Measurements from ENCODE around the gene CHFR.

GRCh38 chr12:132828706-132829534 is 58.5 kb downstream of the CHFR start, which contains the start of gene GOLGA3:
- TF ChIP-seq, protein P1, sequence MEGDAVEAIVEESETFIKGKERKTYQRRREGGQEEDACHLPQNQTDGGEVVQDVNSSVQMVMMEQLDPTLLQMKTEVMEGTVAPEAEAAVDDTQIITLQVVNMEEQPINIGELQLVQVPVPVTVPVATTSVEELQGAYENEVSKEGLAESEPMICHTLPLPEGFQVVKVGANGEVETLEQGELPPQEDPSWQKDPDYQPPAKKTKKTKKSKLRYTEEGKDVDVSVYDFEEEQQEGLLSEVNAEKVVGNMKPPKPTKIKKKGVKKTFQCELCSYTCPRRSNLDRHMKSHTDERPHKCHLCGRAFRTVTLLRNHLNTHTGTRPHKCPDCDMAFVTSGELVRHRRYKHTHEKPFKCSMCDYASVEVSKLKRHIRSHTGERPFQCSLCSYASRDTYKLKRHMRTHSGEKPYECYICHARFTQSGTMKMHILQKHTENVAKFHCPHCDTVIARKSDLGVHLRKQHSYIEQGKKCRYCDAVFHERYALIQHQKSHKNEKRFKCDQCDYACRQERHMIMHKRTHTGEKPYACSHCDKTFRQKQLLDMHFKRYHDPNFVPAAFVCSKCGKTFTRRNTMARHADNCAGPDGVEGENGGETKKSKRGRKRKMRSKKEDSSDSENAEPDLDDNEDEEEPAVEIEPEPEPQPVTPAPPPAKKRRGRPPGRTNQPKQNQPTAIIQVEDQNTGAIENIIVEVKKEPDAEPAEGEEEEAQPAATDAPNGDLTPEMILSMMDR (conservative IDR thresholded peaks at IDR 0.05; ENCODE audit: low read depth in 2 of 2), result no peak
- TF ChIP-seq STAT1 (IDR thresholded peaks at IDR 0.05; ENCODE audit: unreplicated experiment) (no peak), POLR2AphosphoS5 (IDR thresholded peaks at IDR 0.05; ENCODE audit: low read depth) (peak; percentile 73)

All from GM23338 (cell line).